ENCODE results near the gene ARL14EP. TPM values are rescaled to one million over a fixed set of nuclear protein-coding genes. Genes with fewer than 3 reads are reported as not detected.

The ARL14EP gene
- polyA plus RNA-seq, 1 donor from 2014 or later, result 44.5 TPM

DNA sequence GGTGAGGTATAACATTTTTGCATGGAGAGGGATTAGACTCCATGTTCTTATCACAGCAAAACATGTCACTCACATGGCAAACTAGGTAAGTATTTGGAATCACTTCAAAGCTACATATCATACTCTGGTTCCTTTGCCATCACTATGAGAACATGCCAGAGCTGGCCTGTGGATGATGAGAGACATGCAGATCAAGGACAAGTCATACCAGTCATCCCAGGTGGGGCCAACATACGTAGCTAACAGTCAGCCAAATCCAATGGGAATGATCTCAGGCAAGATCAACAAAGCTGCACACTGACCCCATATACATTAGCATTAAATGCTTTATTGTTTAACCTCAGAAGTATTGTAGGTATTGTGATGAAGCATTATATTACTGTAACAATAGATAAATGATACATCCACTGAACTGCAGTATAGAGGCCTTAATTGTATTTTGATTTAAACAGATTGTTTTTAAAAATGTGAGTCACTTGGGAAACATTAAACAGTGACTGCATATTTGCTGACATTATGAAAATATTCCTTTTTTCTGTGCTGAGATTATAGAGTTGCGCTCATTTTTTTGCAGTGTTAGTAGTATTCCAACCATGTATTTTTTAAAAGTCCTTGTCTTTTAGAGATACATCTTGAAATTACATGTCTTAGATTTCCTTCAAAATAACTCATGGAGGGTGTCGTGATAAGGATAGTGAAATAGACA is 37.3 kb upstream of the ARL14EP start:
- H3K36me3 ChIP-seq (ENCODE audit: insufficient read depth, low read length), result no peaks in the 10 kb centered on the region
- no peaks in the 10 kb centered on the region for H4K20me1 ChIP-seq (ENCODE audit: insufficient read depth)
- no peak overlapping the region for H3K4me2 ChIP-seq (ENCODE audit: low read length)
- H3K9me3 ChIP-seq (ENCODE audit: low read length), result no peaks in the 10 kb centered on the region
- TF ChIP-seq RAD21 (conservative IDR thresholded peaks at IDR 0.05) (no peak), EP300 (conservative IDR thresholded peaks at IDR 0.05; ENCODE audit: poor library complexity, severe bottlenecking) (no peak), EZH2 (IDR thresholded peaks at IDR 0.05; ENCODE audit: borderline replicate concordance, insufficient read depth, low read length, poor library complexity, severe bottlenecking) (no peak), SMC3 (conservative IDR thresholded peaks at IDR 0.05; ENCODE audit: poor library complexity) (no peak), TAF1 (IDR thresholded peaks at IDR 0.05; ENCODE audit: low read depth) (no peak), POLR2AphosphoS5 (IDR thresholded peaks at IDR 0.05) (no peak), MXI1 (conservative IDR thresholded peaks at IDR 0.05; ENCODE audit: poor library complexity, severe bottlenecking) (no peak)
- TF ChIP-seq, protein P1, sequence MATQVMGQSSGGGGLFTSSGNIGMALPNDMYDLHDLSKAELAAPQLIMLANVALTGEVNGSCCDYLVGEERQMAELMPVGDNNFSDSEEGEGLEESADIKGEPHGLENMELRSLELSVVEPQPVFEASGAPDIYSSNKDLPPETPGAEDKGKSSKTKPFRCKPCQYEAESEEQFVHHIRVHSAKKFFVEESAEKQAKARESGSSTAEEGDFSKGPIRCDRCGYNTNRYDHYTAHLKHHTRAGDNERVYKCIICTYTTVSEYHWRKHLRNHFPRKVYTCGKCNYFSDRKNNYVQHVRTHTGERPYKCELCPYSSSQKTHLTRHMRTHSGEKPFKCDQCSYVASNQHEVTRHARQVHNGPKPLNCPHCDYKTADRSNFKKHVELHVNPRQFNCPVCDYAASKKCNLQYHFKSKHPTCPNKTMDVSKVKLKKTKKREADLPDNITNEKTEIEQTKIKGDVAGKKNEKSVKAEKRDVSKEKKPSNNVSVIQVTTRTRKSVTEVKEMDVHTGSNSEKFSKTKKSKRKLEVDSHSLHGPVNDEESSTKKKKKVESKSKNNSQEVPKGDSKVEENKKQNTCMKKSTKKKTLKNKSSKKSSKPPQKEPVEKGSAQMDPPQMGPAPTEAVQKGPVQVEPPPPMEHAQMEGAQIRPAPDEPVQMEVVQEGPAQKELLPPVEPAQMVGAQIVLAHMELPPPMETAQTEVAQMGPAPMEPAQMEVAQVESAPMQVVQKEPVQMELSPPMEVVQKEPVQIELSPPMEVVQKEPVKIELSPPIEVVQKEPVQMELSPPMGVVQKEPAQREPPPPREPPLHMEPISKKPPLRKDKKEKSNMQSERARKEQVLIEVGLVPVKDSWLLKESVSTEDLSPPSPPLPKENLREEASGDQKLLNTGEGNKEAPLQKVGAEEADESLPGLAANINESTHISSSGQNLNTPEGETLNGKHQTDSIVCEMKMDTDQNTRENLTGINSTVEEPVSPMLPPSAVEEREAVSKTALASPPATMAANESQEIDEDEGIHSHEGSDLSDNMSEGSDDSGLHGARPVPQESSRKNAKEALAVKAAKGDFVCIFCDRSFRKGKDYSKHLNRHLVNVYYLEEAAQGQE (IDR thresholded peaks at IDR 0.05; ENCODE audit: borderline replicate concordance), result no peak
- TF ChIP-seq, protein P2, sequence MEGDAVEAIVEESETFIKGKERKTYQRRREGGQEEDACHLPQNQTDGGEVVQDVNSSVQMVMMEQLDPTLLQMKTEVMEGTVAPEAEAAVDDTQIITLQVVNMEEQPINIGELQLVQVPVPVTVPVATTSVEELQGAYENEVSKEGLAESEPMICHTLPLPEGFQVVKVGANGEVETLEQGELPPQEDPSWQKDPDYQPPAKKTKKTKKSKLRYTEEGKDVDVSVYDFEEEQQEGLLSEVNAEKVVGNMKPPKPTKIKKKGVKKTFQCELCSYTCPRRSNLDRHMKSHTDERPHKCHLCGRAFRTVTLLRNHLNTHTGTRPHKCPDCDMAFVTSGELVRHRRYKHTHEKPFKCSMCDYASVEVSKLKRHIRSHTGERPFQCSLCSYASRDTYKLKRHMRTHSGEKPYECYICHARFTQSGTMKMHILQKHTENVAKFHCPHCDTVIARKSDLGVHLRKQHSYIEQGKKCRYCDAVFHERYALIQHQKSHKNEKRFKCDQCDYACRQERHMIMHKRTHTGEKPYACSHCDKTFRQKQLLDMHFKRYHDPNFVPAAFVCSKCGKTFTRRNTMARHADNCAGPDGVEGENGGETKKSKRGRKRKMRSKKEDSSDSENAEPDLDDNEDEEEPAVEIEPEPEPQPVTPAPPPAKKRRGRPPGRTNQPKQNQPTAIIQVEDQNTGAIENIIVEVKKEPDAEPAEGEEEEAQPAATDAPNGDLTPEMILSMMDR (IDR thresholded peaks at IDR 0.05; ENCODE audit: poor library complexity, severe bottlenecking), result no peak
- H3K9ac ChIP-seq (ENCODE audit: low read length), result no peak overlapping the region
- no peak overlapping the region for H2AFZ ChIP-seq (ENCODE audit: low read depth, low read length)
- H3K27me3 ChIP-seq (ENCODE audit: insufficient read depth, low read depth, low read length), result no peaks in the 10 kb centered on the region
- H3K79me2 ChIP-seq (replicated peaks; ENCODE audit: insufficient read depth, low read length), result no peaks in the 10 kb centered on the region
- no peak overlapping the region for H3K27ac ChIP-seq (ENCODE audit: low read length)
- H3K4me3 ChIP-seq (ENCODE audit: low read length), result no peak overlapping the region
- H3K9me2 ChIP-seq (ENCODE audit: insufficient read depth, low read length), result no peaks in the 10 kb centered on the region
- H3F3A ChIP-seq (ENCODE audit: insufficient read depth, low read length, poor library complexity, severe bottlenecking), result no peaks in the 10 kb centered on the region

DNA sequence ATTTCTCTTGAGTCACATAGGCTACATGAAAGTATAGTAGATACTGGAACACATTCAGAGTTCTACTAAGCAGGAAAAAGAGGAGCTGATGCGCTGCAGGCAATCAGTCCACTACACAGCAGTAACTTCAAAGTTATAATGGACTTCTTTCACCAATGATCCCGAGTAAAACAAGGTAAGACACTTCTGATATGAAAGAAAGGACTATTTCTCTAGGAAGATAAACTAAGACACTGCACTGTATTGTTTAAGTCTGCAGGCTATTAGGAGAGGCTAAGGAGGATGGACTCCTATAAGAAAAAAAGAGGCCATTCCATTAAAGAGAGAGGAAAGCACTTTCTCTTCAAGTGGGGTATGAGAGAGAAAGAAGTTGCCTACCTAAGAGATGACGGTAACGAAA is 31.6 kb upstream of the ARL14EP start:
- Histone ChIP-seq H3F3A (ENCODE audit: insufficient read depth, low read length, poor library complexity, severe bottlenecking) (no peaks in the 10 kb centered on the region), H3K9ac (ENCODE audit: low read length) (no peak overlapping the region), H3K36me3 (ENCODE audit: insufficient read depth, low read length) (no peaks in the 10 kb centered on the region), H3K9me3 (ENCODE audit: low read length) (no peaks in the 10 kb centered on the region), H3K79me2 (replicated peaks; ENCODE audit: insufficient read depth, low read length) (no peaks in the 10 kb centered on the region), H2AFZ (ENCODE audit: low read depth, low read length) (no peak overlapping the region), H3K27ac (ENCODE audit: low read length) (no peak overlapping the region), H3K9me2 (ENCODE audit: insufficient read depth, low read length) (no peaks in the 10 kb centered on the region), H3K4me2 (ENCODE audit: low read length) (no peak overlapping the region), H3K27me3 (ENCODE audit: insufficient read depth, low read depth, low read length) (no peaks in the 10 kb centered on the region), H4K20me1 (ENCODE audit: insufficient read depth) (no peaks in the 10 kb centered on the region), H3K4me3 (ENCODE audit: low read length) (no peak overlapping the region)
- no peak for TF ChIP-seq EZH2 (IDR thresholded peaks at IDR 0.05; ENCODE audit: borderline replicate concordance, insufficient read depth, low read length, poor library complexity, severe bottlenecking)
- TF ChIP-seq EP300 (conservative IDR thresholded peaks at IDR 0.05; ENCODE audit: poor library complexity, severe bottlenecking), result no peak
- TF ChIP-seq, protein P2 (IDR thresholded peaks at IDR 0.05; ENCODE audit: poor library complexity, severe bottlenecking), result no peak
- no peak for TF ChIP-seq MXI1 (conservative IDR thresholded peaks at IDR 0.05; ENCODE audit: poor library complexity, severe bottlenecking)
- no peak for TF ChIP-seq TAF1 (IDR thresholded peaks at IDR 0.05; ENCODE audit: low read depth)
- TF ChIP-seq POLR2AphosphoS5 (IDR thresholded peaks at IDR 0.05), result no peak
- TF ChIP-seq SMC3 (conservative IDR thresholded peaks at IDR 0.05; ENCODE audit: poor library complexity), result no peak
- no peak for TF ChIP-seq RAD21 (conservative IDR thresholded peaks at IDR 0.05)
- TF ChIP-seq, protein P1 (IDR thresholded peaks at IDR 0.05; ENCODE audit: borderline replicate concordance), result no peak

Measured in neural cell (in vitro differentiated cells).